Breast epithelium (tissue), 3 donors: ENCODE results near the gene ADGRA1.

Experiments
- POLR2A ChIP-seq: fragments of 450-650 bp; IDR thresholded peaks from one replicate; pipeline ENCODE4 v1.6.1; 2016; ENCODE audit warnings: antibody characterized with exemption, mild to moderate bottlenecking, moderate library complexity
- TF ChIP-seq, protein P1 (sequence below), 3 donors: fragments of 450-650 bp; IDR thresholded peaks; one replicate each; pipeline ENCODE4 v1.5.1; 2016 to 2017; ENCODE audit warnings: antibody characterized with exemption in 3 of 3, mild to moderate bottlenecking in 3 of 3, moderate library complexity in 3 of 3

DNA sequence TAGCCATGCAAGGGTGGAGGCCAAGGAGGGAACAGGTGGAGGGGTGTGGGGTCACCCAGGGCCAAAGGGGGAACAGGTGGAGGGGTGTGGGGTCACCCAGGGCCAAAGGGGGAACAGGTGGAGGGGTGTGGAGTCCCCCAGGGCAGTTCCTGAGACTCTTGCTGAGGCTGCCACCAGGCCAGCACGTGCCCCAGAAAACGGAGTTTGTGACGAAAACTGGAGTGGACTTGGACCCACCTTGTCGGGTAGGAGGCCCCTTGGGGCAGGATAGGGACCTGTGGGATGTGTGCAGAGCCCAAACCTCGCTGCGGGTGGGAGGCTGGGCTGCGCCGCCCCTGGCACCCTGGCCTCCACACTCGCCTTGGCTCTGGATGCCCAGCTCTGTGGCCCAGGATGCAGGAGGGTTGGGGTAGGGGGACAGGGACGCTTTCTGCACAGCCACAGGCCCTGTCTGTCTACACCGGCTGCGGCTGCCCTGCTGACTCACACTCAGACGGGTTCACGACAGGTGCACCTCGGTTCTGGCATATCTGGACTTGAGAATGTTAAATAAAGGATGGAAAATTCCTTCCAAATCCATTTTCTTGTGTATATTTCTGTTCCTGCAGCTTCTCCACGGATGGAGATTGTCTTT, 562 bp upstream of the ADGRA1 start:
- TF ChIP-seq, protein P1, sequence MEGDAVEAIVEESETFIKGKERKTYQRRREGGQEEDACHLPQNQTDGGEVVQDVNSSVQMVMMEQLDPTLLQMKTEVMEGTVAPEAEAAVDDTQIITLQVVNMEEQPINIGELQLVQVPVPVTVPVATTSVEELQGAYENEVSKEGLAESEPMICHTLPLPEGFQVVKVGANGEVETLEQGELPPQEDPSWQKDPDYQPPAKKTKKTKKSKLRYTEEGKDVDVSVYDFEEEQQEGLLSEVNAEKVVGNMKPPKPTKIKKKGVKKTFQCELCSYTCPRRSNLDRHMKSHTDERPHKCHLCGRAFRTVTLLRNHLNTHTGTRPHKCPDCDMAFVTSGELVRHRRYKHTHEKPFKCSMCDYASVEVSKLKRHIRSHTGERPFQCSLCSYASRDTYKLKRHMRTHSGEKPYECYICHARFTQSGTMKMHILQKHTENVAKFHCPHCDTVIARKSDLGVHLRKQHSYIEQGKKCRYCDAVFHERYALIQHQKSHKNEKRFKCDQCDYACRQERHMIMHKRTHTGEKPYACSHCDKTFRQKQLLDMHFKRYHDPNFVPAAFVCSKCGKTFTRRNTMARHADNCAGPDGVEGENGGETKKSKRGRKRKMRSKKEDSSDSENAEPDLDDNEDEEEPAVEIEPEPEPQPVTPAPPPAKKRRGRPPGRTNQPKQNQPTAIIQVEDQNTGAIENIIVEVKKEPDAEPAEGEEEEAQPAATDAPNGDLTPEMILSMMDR (IDR thresholded peaks at IDR 0.05), result no peak
- TF ChIP-seq POLR2A, result no peak
